IPS DF 6.9 (cell line): ENCODE data around the gene RING1.

Experiments used
- DNase-seq: peaks from one replicate; pipeline ENCODE4 v3.0.0-alpha.2; 2013; ENCODE audit warnings: low read depth, low spot score
- H3K27ac ChIP-seq: one replicate; pipeline ENCODE4 v1.5.1; 2013; ENCODE audit warnings: low read length, control low read depth
- H3K27me3 ChIP-seq: 2 replicates; pipeline ENCODE4 v1.6.1; 2013; ENCODE audit warnings: mild to moderate bottlenecking, low read length; ENCODE audit not compliant: control insufficient read depth, insufficient read depth
- H3K36me3 ChIP-seq: 2 replicates; pipeline ENCODE4 v1.6.1; 2013; ENCODE audit warnings: low read length; ENCODE audit not compliant: control insufficient read depth, insufficient read depth
- H3K4me1 ChIP-seq: 2 replicates; pipeline ENCODE4 v1.6.1; 2013; ENCODE audit warnings: low read length; ENCODE audit not compliant: control insufficient read depth, insufficient read depth
- H3K4me3 ChIP-seq: 2 replicates; pipeline ENCODE4 v1.5.1; 2013; ENCODE audit warnings: mild to moderate bottlenecking, low read length
- H3K9me3 ChIP-seq: 2 replicates; pipeline ENCODE4 v1.6.1; 2013; ENCODE audit warnings: low read length, inconsistent platforms; ENCODE audit not compliant: control insufficient read depth, insufficient read depth
- WGBS: extraction: QIAGEN DNeasy Blood & Tissue Kit; methylation state at CpG from one replicate; pipeline ENCODE4 v1.1.7; 2013; ENCODE audit warnings: mixed read lengths, missing lambda C conversion rate; ENCODE audit not compliant: insufficient read length, insufficient coverage; 5-methylcytosine and 5-hydroxymethylcytosine counted together

Gene RING1

DNA sequence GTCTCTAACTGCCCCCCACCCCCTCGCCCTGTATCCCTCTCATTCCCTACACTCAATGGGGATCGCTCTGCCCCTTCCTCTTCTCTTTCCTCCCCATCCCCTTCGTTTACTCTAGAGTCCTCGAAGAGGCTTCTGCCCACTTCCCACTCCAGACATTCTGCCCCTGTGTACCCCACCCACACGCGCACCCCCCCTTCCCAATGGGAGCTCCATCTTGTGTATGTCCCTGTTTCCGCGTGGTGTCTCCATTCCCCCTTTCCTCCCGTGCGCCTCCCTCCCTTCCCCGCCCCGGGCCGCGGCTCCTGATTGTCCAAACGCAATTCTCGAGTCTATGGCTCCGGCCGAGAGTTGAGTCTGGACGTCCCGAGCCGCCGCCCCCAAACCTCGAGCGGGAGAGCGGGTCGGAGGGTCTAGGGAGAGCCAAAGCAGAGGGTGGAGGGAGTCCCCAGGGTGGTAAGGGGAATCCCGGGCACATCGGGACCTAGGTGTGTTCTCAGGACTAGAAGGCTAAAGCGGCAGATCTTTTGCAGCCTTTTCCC, 679 bp upstream of the RING1 start:
- WGBS: no CpG with 5 or more reads among the region's 29 CpGs
- no peak for DNase-seq
- Histone ChIP-seq H3K27ac (no peak overlapping the region), H3K27me3 (peaks cover 17% of the 10 kb centered on the region; the same call in 1 of the 2 replicates), H3K9me3 (no peaks in the 10 kb centered on the region), H3K36me3 (peaks cover 8% of the 10 kb centered on the region; the same call in 1 of the 2 replicates), H3K4me3 (peak overlapping the region; percentile 99; the same call in 1 of the 2 replicates), H3K4me1 (peaks cover 6% of the 10 kb centered on the region)

DNA sequence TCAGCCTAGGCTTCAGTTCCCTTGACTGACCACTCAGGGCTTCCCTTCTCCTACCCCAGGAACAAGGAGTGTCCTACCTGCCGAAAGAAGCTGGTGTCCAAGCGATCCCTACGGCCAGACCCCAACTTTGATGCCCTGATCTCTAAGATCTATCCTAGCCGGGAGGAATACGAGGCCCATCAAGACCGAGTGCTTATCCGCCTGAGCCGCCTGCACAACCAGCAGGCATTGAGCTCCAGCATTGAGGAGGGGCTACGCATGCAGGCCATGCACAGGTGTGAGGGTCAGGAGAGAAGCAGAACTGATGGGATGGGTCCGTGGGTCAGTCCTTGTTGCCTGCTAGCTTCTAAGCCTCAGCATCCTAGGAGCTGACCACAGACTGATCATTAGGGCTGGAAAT, 1.6 kb downstream of the RING1 start:
- no peak for DNase-seq
- Histone ChIP-seq H3K9me3 (no peaks in the 10 kb centered on the region), H3K4me3 (no peak overlapping the region), H3K27me3 (peaks cover 36% of the 10 kb centered on the region), H3K36me3 (no peaks in the 10 kb centered on the region), H3K4me1 (peaks cover 4% of the 10 kb centered on the region), H3K27ac (no peak overlapping the region)
- no CpG with 5 or more reads among the region's 10 CpGs for WGBS

DNA sequence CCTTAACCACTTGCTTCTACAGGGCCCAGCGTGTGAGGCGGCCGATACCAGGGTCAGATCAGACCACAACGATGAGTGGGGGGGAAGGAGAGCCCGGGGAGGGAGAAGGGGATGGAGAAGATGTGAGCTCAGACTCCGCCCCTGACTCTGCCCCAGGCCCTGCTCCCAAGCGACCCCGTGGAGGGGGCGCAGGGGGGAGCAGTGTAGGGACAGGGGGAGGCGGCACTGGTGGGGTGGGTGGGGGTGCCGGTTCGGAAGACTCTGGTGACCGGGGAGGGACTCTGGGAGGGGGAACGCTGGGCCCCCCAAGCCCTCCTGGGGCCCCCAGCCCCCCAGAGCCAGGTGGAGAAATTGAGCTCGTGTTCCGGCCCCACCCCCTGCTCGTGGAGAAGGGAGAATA, 2.8 kb downstream of the RING1 start:
- H3K4me3 ChIP-seq: no peak overlapping the region
- H3K9me3 ChIP-seq: no peaks in the 10 kb centered on the region
- H3K27me3 ChIP-seq: peaks cover 47% of the 10 kb centered on the region

GRCh38 chr6:33211666-33212422, 3.5 kb downstream of the RING1 start:
- Histone ChIP-seq H3K36me3 (no peaks in the 10 kb centered on the region), H3K27ac (no peak overlapping the region), H3K4me1 (peaks cover 2% of the 10 kb centered on the region; the same call in 1 of the 2 replicates), H3K27me3 (peaks cover 47% of the 10 kb centered on the region), H3K9me3 (no peaks in the 10 kb centered on the region), H3K4me3 (no peak overlapping the region)
- DNase-seq: no peak
- WGBS: 94% methylated on average over 2 of the region's 18 CpGs

More for the DNA sequence above, 2.8 kb downstream of the RING1 start:
- H3K27ac ChIP-seq: no peak overlapping the region
- peaks cover 2% of the 10 kb centered on the region; the same call in 1 of the 2 replicates for H3K4me1 ChIP-seq
- H3K36me3 ChIP-seq: no peaks in the 10 kb centered on the region
- WGBS: no CpG with 5 or more reads among the region's 17 CpGs
- DNase-seq: no peak

DNA sequence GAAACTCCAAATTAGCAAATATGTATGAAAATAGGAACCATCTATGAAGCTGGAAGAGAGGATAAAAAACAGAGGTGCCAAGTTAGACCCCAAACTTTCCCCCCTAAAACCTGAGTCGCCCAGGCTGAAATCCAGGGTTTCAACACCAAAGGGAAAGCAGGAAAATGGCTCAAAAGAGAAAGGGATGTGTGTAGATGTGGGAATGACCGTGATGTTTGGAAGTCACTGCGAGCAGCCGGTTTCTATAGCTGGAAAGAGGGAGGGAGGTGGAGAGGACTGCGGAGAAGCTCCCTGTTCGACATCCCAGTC, 4.5 kb downstream of the RING1 start:
- peaks cover 2% of the 10 kb centered on the region; the same call in 1 of the 2 replicates for H3K4me1 ChIP-seq
- peaks cover 54% of the 10 kb centered on the region for H3K27me3 ChIP-seq
- H3K27ac ChIP-seq: no peak overlapping the region
- peak overlapping the region; percentile 56; the same call in 1 of the 2 replicates for H3K4me3 ChIP-seq
- DNase-seq: no peak
- no peaks in the 10 kb centered on the region for H3K36me3 ChIP-seq
- H3K9me3 ChIP-seq: no peaks in the 10 kb centered on the region
- no CpG with 5 or more reads among the region's 6 CpGs for WGBS

- H3K4me3 ChIP-seq: peak overlapping the region; percentile 56
- DNase-seq: no peak
These were observed 5.1 kb downstream of the RING1 start for GRCh38 chr6:33213166-33213988.

GRCh38 chr6:33213989-33214335, 5.7 kb downstream of the RING1 start:
- Histone ChIP-seq H3K27ac (no peak overlapping the region), H3K4me3 (peak overlapping the region; percentile 56; the same call in 1 of the 2 replicates), H3K9me3 (no peaks in the 10 kb centered on the region), H3K27me3 (peaks cover 65% of the 10 kb centered on the region), H3K36me3 (no peaks in the 10 kb centered on the region), H3K4me1 (peaks cover 2% of the 10 kb centered on the region; the same call in 1 of the 2 replicates)
- DNase-seq: no peak
- WGBS: no CpG with 5 or more reads among the region's 9 CpGs

More at GRCh38 chr6:33213166-33213988, 5.1 kb downstream of the RING1 start:
- no peak overlapping the region for H3K27ac ChIP-seq
- peaks cover 2% of the 10 kb centered on the region; the same call in 1 of the 2 replicates for H3K4me1 ChIP-seq
- no CpG with 5 or more reads among the region's 43 CpGs for WGBS
- peaks cover 60% of the 10 kb centered on the region for H3K27me3 ChIP-seq
- H3K9me3 ChIP-seq: no peaks in the 10 kb centered on the region
- no peaks in the 10 kb centered on the region for H3K36me3 ChIP-seq

DNA sequence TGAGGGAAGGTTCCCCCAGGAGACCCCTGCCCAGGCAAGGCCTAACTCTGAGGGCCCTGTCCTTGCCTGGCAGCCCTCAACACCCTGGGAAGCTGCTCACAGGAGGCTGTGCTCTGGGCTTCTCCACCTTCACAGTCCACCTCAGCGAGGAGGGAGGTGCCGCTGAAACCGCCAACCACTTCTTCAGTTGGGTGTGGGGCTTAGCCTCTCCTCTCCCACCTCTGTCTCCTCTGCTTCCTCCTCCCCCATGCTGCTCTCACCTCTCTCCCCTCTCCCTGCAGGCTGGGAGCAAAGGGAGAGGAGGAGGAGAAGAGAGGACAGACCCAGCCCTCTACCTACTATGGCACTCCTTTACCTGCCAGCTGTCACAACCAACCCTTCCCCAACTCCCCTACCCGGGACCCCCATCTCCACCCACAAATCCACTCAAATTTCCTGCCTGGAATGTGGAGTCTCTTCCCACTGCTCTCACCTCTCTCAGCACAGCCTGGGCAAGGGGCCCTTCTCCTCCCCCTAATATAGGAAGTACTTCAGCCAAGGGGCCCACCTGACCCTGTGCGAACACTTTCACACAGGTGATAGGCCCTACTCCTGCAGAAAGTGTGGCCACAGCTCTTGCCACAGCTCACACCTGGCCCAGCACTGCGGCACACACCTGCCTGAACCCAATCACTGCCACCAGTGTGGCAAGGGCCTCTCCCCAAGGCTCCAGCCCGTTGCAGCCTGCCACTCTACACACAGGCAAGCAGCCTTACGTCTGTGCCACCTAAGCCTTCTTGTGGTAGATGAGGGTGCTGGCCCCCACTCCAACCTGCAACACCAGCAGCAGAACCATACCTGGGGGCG, 7.2 kb downstream of the RING1 start:
- Histone ChIP-seq H3K27ac (no peak overlapping the region), H3K27me3 (peaks cover 68% of the 10 kb centered on the region), H3K4me1 (peaks cover 2% of the 10 kb centered on the region; the same call in 1 of the 2 replicates), H3K4me3 (no peak overlapping the region), H3K36me3 (no peaks in the 10 kb centered on the region), H3K9me3 (no peaks in the 10 kb centered on the region)
- DNase-seq: no peak
- WGBS: no CpG with 5 or more reads among the region's 9 CpGs

GRCh38 chr6:33216117-33216649, 7.9 kb downstream of the RING1 start:
- Histone ChIP-seq H3K4me3 (no peak overlapping the region), H3K27me3 (peaks cover 68% of the 10 kb centered on the region), H3K4me1 (0 out of 2 replicates have a peak, but pooled peaks cover 2% of the 10 kb centered on the region), H3K36me3 (no peaks in the 10 kb centered on the region), H3K9me3 (no peaks in the 10 kb centered on the region), H3K27ac (no peak overlapping the region)
- WGBS: no CpG with 5 or more reads among the region's 4 CpGs
- no peak for DNase-seq
